ENCODE measurements around the gene MANSC1.

- TF ChIP-seq, protein P1, sequence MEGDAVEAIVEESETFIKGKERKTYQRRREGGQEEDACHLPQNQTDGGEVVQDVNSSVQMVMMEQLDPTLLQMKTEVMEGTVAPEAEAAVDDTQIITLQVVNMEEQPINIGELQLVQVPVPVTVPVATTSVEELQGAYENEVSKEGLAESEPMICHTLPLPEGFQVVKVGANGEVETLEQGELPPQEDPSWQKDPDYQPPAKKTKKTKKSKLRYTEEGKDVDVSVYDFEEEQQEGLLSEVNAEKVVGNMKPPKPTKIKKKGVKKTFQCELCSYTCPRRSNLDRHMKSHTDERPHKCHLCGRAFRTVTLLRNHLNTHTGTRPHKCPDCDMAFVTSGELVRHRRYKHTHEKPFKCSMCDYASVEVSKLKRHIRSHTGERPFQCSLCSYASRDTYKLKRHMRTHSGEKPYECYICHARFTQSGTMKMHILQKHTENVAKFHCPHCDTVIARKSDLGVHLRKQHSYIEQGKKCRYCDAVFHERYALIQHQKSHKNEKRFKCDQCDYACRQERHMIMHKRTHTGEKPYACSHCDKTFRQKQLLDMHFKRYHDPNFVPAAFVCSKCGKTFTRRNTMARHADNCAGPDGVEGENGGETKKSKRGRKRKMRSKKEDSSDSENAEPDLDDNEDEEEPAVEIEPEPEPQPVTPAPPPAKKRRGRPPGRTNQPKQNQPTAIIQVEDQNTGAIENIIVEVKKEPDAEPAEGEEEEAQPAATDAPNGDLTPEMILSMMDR (IDR thresholded peaks at IDR 0.05; ENCODE audit: insufficient read depth, low read length) = no peak
- TF ChIP-seq POLR2AphosphoS5 (IDR thresholded peaks at IDR 0.05; ENCODE audit: low read depth) (no peak), GABPA (IDR thresholded peaks at IDR 0.05; ENCODE audit: low read depth) (no peak), REST (IDR thresholded peaks at IDR 0.05; ENCODE audit: insufficient replicate concordance, low read depth) (no peak)
Observed at GRCh38 chr12:12338527-12339168, 11.4 kb downstream of the MANSC1 start.
